IMR-90 (cell line): Measurements from ENCODE around the gene CYP24A1.

Source experiments
- CTCF ChIP-seq: conservative IDR thresholded peaks from 2 replicates; pipeline ENCODE4 v1.5.1; 2012; ENCODE audit warnings: mild to moderate bottlenecking, low read depth, low read length, improper control_type of control experiment
- MAFK ChIP-seq: IDR thresholded peaks from 2 replicates; pipeline ENCODE4 v1.6.1; 2012; ENCODE audit warnings: low read depth, low read length, improper control_type of control experiment
- MXI1 ChIP-seq: IDR thresholded peaks from 2 replicates; pipeline ENCODE4 v1.6.1; 2012; ENCODE audit warnings: low read depth, mild to moderate bottlenecking, low read length, moderate library complexity, borderline replicate concordance
- POLR2A ChIP-seq: IDR thresholded peaks from 2 replicates; pipeline ENCODE4 v1.6.1; 2012; ENCODE audit warnings: mild to moderate bottlenecking, low read depth, low read length
- RAD21 ChIP-seq: IDR thresholded peaks from 2 replicates; pipeline ENCODE4 v1.6.1; 2012; ENCODE audit warnings: low read length, improper control_type of control experiment
- USF2 ChIP-seq: fragments of 150-350 bp; IDR thresholded peaks from 2 replicates; pipeline ENCODE4 v1.6.1; 2017; ENCODE audit warnings: mild to moderate bottlenecking, antibody characterized with exemption, low read length, low read depth

GRCh38 chr20:54214566-54214965 lies 40.8 kb upstream of the CYP24A1 start:
- no peak for TF ChIP-seq CTCF
- no peak for TF ChIP-seq USF2
- TF ChIP-seq MXI1 = no peak
- no peak for TF ChIP-seq POLR2A
- TF ChIP-seq RAD21 = no peak
- TF ChIP-seq MAFK = no peak
